ENCODE results near the gene LIMS1.
A peak's percentile ranks its signal among the peaks of the same experiment; 100 is the strongest.
"Not testable (repeated sequence)": the region's sequence is repeated elsewhere in the genome, so short reads cannot be mapped to it uniquely, and the experiment has no call there.

Gene LIMS1

GRCh38 chr2:108525258-108525657 is 9.0 kb upstream of the LIMS1 start:
- not testable (repeated sequence) for H3K4me3 ChIP-seq (ENCODE audit: low read depth in 1 of 2, low read length in 2 of 2); H3K9me3 ChIP-seq (ENCODE audit: control insufficient read depth in 1 of 2, low read length in 2 of 2); H3K9ac ChIP-seq (ENCODE audit: low read depth in 1 of 2, low read length in 2 of 2); H3K4me1 ChIP-seq (ENCODE audit: control insufficient read depth in 1 of 2, insufficient read depth in 2 of 2, low read length in 2 of 2); H3K27ac ChIP-seq (ENCODE audit: low read depth, low read length); H3K36me3 ChIP-seq (ENCODE audit: control insufficient read depth in 1 of 2, insufficient read depth in 2 of 2, low read length in 2 of 2); H3K27me3 ChIP-seq (ENCODE audit: control insufficient read depth in 1 of 2, insufficient read depth in 2 of 2, low read length in 2 of 2)

GRCh38 chr2:108531674-108532055 is 2.6 kb upstream of the LIMS1 start:
- Histone ChIP-seq H3K4me1 (ENCODE audit: control insufficient read depth in 1 of 2, insufficient read depth in 2 of 2, low read length in 2 of 2) (peaks cover 0 to 11% of the 10 kb centered on the region in 2 donors), H3K9me3 (ENCODE audit: control insufficient read depth in 1 of 2, low read length in 2 of 2) (no peaks in the 10 kb centered on the region), H3K27ac (ENCODE audit: low read depth, low read length) (no peak overlapping the region), H3K4me3 (ENCODE audit: low read depth in 1 of 2, low read length in 2 of 2) (no peak overlapping the region), H3K9ac (ENCODE audit: low read depth in 1 of 2, low read length in 2 of 2) (no peak overlapping the region), H3K36me3 (ENCODE audit: control insufficient read depth in 1 of 2, insufficient read depth in 2 of 2, low read length in 2 of 2) (no peaks in the 10 kb centered on the region), H3K27me3 (ENCODE audit: control insufficient read depth in 1 of 2, insufficient read depth in 2 of 2, low read length in 2 of 2) (no peaks in the 10 kb centered on the region)

GRCh38 chr2:108534584-108535356 is 500 bp downstream of the LIMS1 start:
- H3K4me3 ChIP-seq (ENCODE audit: low read depth in 1 of 2, low read length in 2 of 2), result peak overlapping the region; percentile 85 to 90
- H3K9ac ChIP-seq (ENCODE audit: low read depth in 1 of 2, low read length in 2 of 2), result peak overlapping the region; percentile 58 to 84
- H3K9me3 ChIP-seq (ENCODE audit: control insufficient read depth in 1 of 2, low read length in 2 of 2), result no peaks in the 10 kb centered on the region
- H3K4me1 ChIP-seq (ENCODE audit: control insufficient read depth in 1 of 2, insufficient read depth in 2 of 2, low read length in 2 of 2), result peaks cover 4 to 18% of the 10 kb centered on the region in 2 donors
- peak overlapping the region; percentile 26 for H3K27ac ChIP-seq (ENCODE audit: low read depth, low read length)
- no peaks in the 10 kb centered on the region for H3K27me3 ChIP-seq (ENCODE audit: control insufficient read depth in 1 of 2, insufficient read depth in 2 of 2, low read length in 2 of 2)
- no peaks in the 10 kb centered on the region for H3K36me3 ChIP-seq (ENCODE audit: control insufficient read depth in 1 of 2, insufficient read depth in 2 of 2, low read length in 2 of 2)

GRCh38 chr2:108535357-108535631 is 1.0 kb downstream of the LIMS1 start:
- Histone ChIP-seq H3K27me3 (ENCODE audit: control insufficient read depth in 1 of 2, insufficient read depth in 2 of 2, low read length in 2 of 2) (no peaks in the 10 kb centered on the region), H3K4me1 (ENCODE audit: control insufficient read depth in 1 of 2, insufficient read depth in 2 of 2, low read length in 2 of 2) (peaks cover 4 to 18% of the 10 kb centered on the region in 2 donors), H3K4me3 (ENCODE audit: low read depth in 1 of 2, low read length in 2 of 2) (peak overlapping the region; percentile 85 to 90), H3K27ac (ENCODE audit: low read depth, low read length) (peak overlapping the region; percentile 26), H3K9ac (ENCODE audit: low read depth in 1 of 2, low read length in 2 of 2) (peak overlapping the region; percentile 58 to 84), H3K36me3 (ENCODE audit: control insufficient read depth in 1 of 2, insufficient read depth in 2 of 2, low read length in 2 of 2) (no peaks in the 10 kb centered on the region), H3K9me3 (ENCODE audit: control insufficient read depth in 1 of 2, low read length in 2 of 2) (no peaks in the 10 kb centered on the region)

GRCh38 chr2:108536133-108536780 is 2.0 kb downstream of the LIMS1 start:
- Histone ChIP-seq H3K9me3 (ENCODE audit: control insufficient read depth in 1 of 2, low read length in 2 of 2) (no peaks in the 10 kb centered on the region), H3K27ac (ENCODE audit: low read depth, low read length) (no peak overlapping the region), H3K4me1 (ENCODE audit: control insufficient read depth in 1 of 2, insufficient read depth in 2 of 2, low read length in 2 of 2) (peaks cover 6 to 23% of the 10 kb centered on the region in 2 donors), H3K9ac (ENCODE audit: low read depth in 1 of 2, low read length in 2 of 2) (no peak overlapping the region), H3K4me3 (ENCODE audit: low read depth in 1 of 2, low read length in 2 of 2) (peak overlapping the region; percentile 85 to 90), H3K27me3 (ENCODE audit: control insufficient read depth in 1 of 2, insufficient read depth in 2 of 2, low read length in 2 of 2) (no peaks in the 10 kb centered on the region), H3K36me3 (ENCODE audit: control insufficient read depth in 1 of 2, insufficient read depth in 2 of 2, low read length in 2 of 2) (no peaks in the 10 kb centered on the region)

GRCh38 chr2:108536911-108537310 is 2.6 kb downstream of the LIMS1 start:
- Histone ChIP-seq H3K4me3 (ENCODE audit: low read depth in 1 of 2, low read length in 2 of 2) (peak overlapping the region in 1 of 2 donors; percentile 8), H3K27ac (ENCODE audit: low read depth, low read length) (no peak overlapping the region), H3K36me3 (ENCODE audit: control insufficient read depth in 1 of 2, insufficient read depth in 2 of 2, low read length in 2 of 2) (no peaks in the 10 kb centered on the region), H3K9ac (ENCODE audit: low read depth in 1 of 2, low read length in 2 of 2) (no peak overlapping the region), H3K27me3 (ENCODE audit: control insufficient read depth in 1 of 2, insufficient read depth in 2 of 2, low read length in 2 of 2) (no peaks in the 10 kb centered on the region), H3K9me3 (ENCODE audit: control insufficient read depth in 1 of 2, low read length in 2 of 2) (no peaks in the 10 kb centered on the region), H3K4me1 (ENCODE audit: control insufficient read depth in 1 of 2, insufficient read depth in 2 of 2, low read length in 2 of 2) (peaks cover 9 to 27% of the 10 kb centered on the region in 2 donors)

GRCh38 chr2:108538000-108538625 is 3.8 kb downstream of the LIMS1 start:
- H3K9ac ChIP-seq (ENCODE audit: low read depth in 1 of 2, low read length in 2 of 2), result no peak overlapping the region
- no peak overlapping the region for H3K4me3 ChIP-seq (ENCODE audit: low read depth in 1 of 2, low read length in 2 of 2)
- H3K27ac ChIP-seq (ENCODE audit: low read depth, low read length), result no peak overlapping the region

GRCh38 chr2:108541451-108541850 is 7.2 kb downstream of the LIMS1 start:
- H3K9me3 ChIP-seq (ENCODE audit: control insufficient read depth in 1 of 2, low read length in 2 of 2), result no peaks in the 10 kb centered on the region
- no peak overlapping the region for H3K4me3 ChIP-seq (ENCODE audit: low read depth in 1 of 2, low read length in 2 of 2)
- no peak overlapping the region for H3K9ac ChIP-seq (ENCODE audit: low read depth in 1 of 2, low read length in 2 of 2)
- no peaks in the 10 kb centered on the region for H3K27me3 ChIP-seq (ENCODE audit: control insufficient read depth in 1 of 2, insufficient read depth in 2 of 2, low read length in 2 of 2)
- H3K4me1 ChIP-seq (ENCODE audit: control insufficient read depth in 1 of 2, insufficient read depth in 2 of 2, low read length in 2 of 2), result peaks cover 9 to 26% of the 10 kb centered on the region in 2 donors
- H3K27ac ChIP-seq (ENCODE audit: low read depth, low read length), result no peak overlapping the region
- no peaks in the 10 kb centered on the region for H3K36me3 ChIP-seq (ENCODE audit: control insufficient read depth in 1 of 2, insufficient read depth in 2 of 2, low read length in 2 of 2)

More at GRCh38 chr2:108538000-108538625, 3.8 kb downstream of the LIMS1 start:
- no peaks in the 10 kb centered on the region for H3K27me3 ChIP-seq (ENCODE audit: control insufficient read depth in 1 of 2, insufficient read depth in 2 of 2, low read length in 2 of 2)
- H3K4me1 ChIP-seq (ENCODE audit: control insufficient read depth in 1 of 2, insufficient read depth in 2 of 2, low read length in 2 of 2), result peaks cover 9 to 34% of the 10 kb centered on the region in 2 donors
- no peaks in the 10 kb centered on the region for H3K9me3 ChIP-seq (ENCODE audit: control insufficient read depth in 1 of 2, low read length in 2 of 2)
- H3K36me3 ChIP-seq (ENCODE audit: control insufficient read depth in 1 of 2, insufficient read depth in 2 of 2, low read length in 2 of 2), result no peaks in the 10 kb centered on the region

- Histone ChIP-seq H3K27ac (ENCODE audit: low read depth, low read length) (no peak overlapping the region), H3K4me3 (ENCODE audit: low read depth in 1 of 2, low read length in 2 of 2) (no peak overlapping the region), H3K9me3 (ENCODE audit: control insufficient read depth in 1 of 2, low read length in 2 of 2) (no peaks in the 10 kb centered on the region), H3K36me3 (ENCODE audit: control insufficient read depth in 1 of 2, insufficient read depth in 2 of 2, low read length in 2 of 2) (no peaks in the 10 kb centered on the region), H3K27me3 (ENCODE audit: control insufficient read depth in 1 of 2, insufficient read depth in 2 of 2, low read length in 2 of 2) (no peaks in the 10 kb centered on the region), H3K4me1 (ENCODE audit: control insufficient read depth in 1 of 2, insufficient read depth in 2 of 2, low read length in 2 of 2) (peaks cover 14 to 32% of the 10 kb centered on the region in 2 donors), H3K9ac (ENCODE audit: low read depth in 1 of 2, low read length in 2 of 2) (no peak overlapping the region)
These were observed 7.8 kb downstream of the LIMS1 start for GRCh38 chr2:108542071-108542470.

- Histone ChIP-seq H3K9ac (ENCODE audit: low read depth in 1 of 2, low read length in 2 of 2) (no peak overlapping the region), H3K4me1 (ENCODE audit: control insufficient read depth in 1 of 2, insufficient read depth in 2 of 2, low read length in 2 of 2) (peaks cover 7 to 10% of the 10 kb centered on the region in 2 donors), H3K36me3 (ENCODE audit: control insufficient read depth in 1 of 2, insufficient read depth in 2 of 2, low read length in 2 of 2) (no peaks in the 10 kb centered on the region), H3K27me3 (ENCODE audit: control insufficient read depth in 1 of 2, insufficient read depth in 2 of 2, low read length in 2 of 2) (no peaks in the 10 kb centered on the region), H3K27ac (ENCODE audit: low read depth, low read length) (no peak overlapping the region), H3K4me3 (ENCODE audit: low read depth in 1 of 2, low read length in 2 of 2) (no peak overlapping the region), H3K9me3 (ENCODE audit: control insufficient read depth in 1 of 2, low read length in 2 of 2) (no peaks in the 10 kb centered on the region)
These were observed 13.3 kb downstream of the LIMS1 start for GRCh38 chr2:108547606-108548005.
